Activated CD4-positive, alpha-beta T cell treated with anti-CD3 and anti-CD28 coated beads for 36 hours (primary cell): Measurements from ENCODE around the gene TMEM44. TPM values are rescaled to one million over a fixed set of nuclear protein-coding genes. Genes with fewer than 3 reads are reported as not detected.

ENCODE experiments used
- ATAC-seq: fragments of 200-7000 bp; cut with Tn5 transposase; one replicate; pipeline ENCODE4 v1.10.0; 2021; ENCODE audit warnings: mild to moderate bottlenecking, moderate library complexity
- CTCF ChIA-PET: fragments of 350-600 bp; sonication (Branson Sonifier 250); formaldehyde crosslinking; loops from one replicate; lab custom pipeline; 2021; ENCODE audit warnings: antibody characterized with exemption; lab: Charles Lee
- POLR2A ChIA-PET: fragments of 350-600 bp; sonication (Branson Sonifier 250); formaldehyde crosslinking; loops from one replicate; lab custom pipeline; 2021; ENCODE audit warnings: antibody characterized with exemption, inconsistent platforms; lab: Charles Lee
- DNase-seq: peaks from one replicate; pipeline ENCODE4 v3.0.0-alpha.2; 2020
- H3K27ac Mint-ChIP-seq: one replicate; pipeline ENCODE4 v1.8.0; 2021; ENCODE audit warnings: mixed read lengths
- H3K27me3 Mint-ChIP-seq: one replicate; pipeline ENCODE4 v1.8.0; 2021; ENCODE audit warnings: mixed read lengths
- H3K36me3 Mint-ChIP-seq: one replicate; pipeline ENCODE4 v1.8.0; 2021; ENCODE audit warnings: low read depth, mixed read lengths
- H3K4me1 Mint-ChIP-seq: one replicate; pipeline ENCODE4 v1.8.0; 2021; ENCODE audit warnings: mixed read lengths
- H3K4me3 Mint-ChIP-seq: one replicate; pipeline ENCODE4 v1.8.0; 2021; ENCODE audit warnings: mild to moderate bottlenecking, moderate library complexity, mixed read lengths
- H3K9me3 Mint-ChIP-seq: one replicate; pipeline ENCODE4 v1.8.0; 2021; ENCODE audit warnings: low read depth, mixed read lengths
- intact Hi-C, 2 experiments: fragments of 100-400 bp; cut with DNase I in 1 of 2; cut with micrococcal nuclease in 1 of 2; formaldehyde crosslinking; loops; one replicate each; pipeline versions ENCODE4 v1.14.2 to v1.15.1; 2022 to 2024; cut with DNase I, micrococcal nuclease
- total RNA-seq, 2 experiments: library from RNA; stranded (reverse); gene quantifications; one replicate each; pipeline ENCODE4 v1.2.3, GENCODE V29; 2021

Gene TMEM44
- total RNA-seq, 2 experiments from 2014 or later = 3.7 to 4.7 TPM

DNA sequence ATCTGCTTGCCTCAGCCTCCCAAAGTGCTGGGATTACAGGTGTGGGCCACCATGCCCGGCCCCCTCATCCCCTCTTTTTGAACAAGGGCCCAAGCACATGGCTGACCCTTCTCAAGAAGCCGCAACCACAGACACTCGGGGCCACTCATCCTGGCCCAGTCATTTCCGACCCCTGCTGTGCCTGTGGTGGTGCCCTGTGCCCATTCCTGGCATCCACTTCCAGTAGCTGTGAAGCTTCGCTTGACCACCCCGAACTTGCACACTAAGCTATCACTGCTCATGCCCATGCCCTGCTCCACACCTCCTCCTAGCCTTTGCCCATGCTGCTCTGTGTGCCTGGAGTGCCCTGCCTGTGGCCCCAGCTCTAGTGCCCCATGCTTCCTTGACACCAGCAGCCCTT, 8.3 kb downstream of the TMEM44 start:
- no peak for DNase-seq
- H3K27me3 Mint-ChIP-seq = no peaks in the 10 kb centered on the region
- CTCF ChIA-PET = interaction anchor here (0.5 to 0.6 kb wide), 2 partner anchors 27 to 48 kb away, joined by 3 to 4 read pairs; no protein-coding TSS in a partner anchor
- H3K36me3 Mint-ChIP-seq = no peaks in the 10 kb centered on the region
- no peaks in the 10 kb centered on the region for H3K9me3 Mint-ChIP-seq
- ATAC-seq = no peak
- H3K27ac Mint-ChIP-seq = no peak overlapping the region
- POLR2A ChIA-PET = no interaction called here
- intact Hi-C loops = no loop called here
- H3K4me1 Mint-ChIP-seq = no peaks in the 10 kb centered on the region
- no peak overlapping the region for H3K4me3 Mint-ChIP-seq

DNA sequence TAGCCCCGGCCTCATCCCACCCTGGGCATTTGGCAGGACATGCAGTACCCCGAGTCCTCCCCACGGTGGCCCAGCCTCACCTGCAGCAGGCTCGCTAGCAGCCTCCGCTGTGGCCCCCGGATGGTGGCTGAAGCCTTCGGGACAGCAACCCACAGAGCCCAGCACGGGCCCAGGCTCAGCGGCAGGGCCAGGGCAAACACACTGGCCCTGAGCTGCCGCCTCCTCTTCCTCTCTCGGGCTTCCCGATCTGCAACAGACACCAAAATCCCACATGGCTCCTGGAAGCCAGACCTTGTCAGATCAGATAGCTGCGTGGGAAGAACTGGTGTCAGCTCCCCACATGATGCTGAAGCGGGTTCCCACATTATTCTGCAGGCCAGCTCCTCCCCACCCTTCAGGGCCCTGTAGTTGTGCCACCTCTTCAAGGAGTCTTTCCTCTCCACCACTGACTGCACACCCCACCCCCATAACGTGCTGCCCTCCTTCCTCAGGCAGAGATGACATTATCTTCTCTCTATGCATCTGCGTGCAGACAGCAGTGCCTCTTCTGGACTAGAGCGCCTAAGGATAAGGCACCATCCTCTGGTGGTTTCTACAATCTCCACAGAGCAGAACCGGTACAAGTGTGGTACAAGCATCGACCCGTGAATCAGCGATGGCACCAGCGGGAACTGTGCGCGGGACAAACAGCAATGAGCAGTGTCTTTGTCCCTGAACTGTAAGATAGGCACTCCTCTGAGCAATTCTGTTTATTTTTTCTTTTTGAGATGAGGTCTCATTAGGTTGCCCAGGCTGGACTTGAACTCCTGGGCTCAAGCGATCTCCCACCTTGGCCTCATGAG, 9.5 kb downstream of the TMEM44 start:
- H3K27ac Mint-ChIP-seq = no peak overlapping the region
- H3K4me3 Mint-ChIP-seq = no peak overlapping the region
- CTCF ChIA-PET = interaction anchor here (1.3 kb wide), 1 partner anchor 10 kb away, joined by 3 read pairs; the partner anchor contains the start of gene TMEM44
- H3K4me1 Mint-ChIP-seq = no peaks in the 10 kb centered on the region
- no peaks in the 10 kb centered on the region for H3K36me3 Mint-ChIP-seq
- POLR2A ChIA-PET = no interaction called here
- intact Hi-C loops = no loop called here
- no peaks in the 10 kb centered on the region for H3K27me3 Mint-ChIP-seq
- DNase-seq (no peak), ATAC-seq (no peak)
- no peaks in the 10 kb centered on the region for H3K9me3 Mint-ChIP-seq

- ChIA-PET POLR2A (no interaction called here), CTCF (interaction anchor here (1.3 kb wide), 1 partner anchor 11 kb away, joined by 3 read pairs; the partner anchor contains the start of gene TMEM44)
- H3K4me3 Mint-ChIP-seq = no peak overlapping the region
Observed at GRCh38 chr3:194622621-194623340, 10.4 kb downstream of the TMEM44 start.

DNA sequence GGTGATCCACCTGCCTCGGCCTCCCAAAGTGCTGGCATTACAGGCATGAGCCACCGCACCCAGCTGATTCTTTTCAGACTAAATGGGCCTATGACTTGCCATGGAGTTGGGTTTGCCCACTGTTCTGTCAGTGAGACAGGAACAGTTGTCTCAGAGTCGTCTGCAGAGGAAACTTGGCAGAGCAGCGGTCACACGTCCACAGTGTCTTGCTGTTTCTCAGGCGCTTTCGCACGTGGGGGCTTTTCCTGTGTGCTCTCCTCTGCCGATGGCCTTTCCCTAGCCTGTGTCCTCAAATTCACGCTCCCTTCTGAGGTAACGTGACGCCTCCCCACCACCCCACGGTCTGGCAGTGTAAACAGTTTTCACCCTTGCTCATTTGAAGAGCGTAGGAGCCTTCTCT, 11.3 kb downstream of the TMEM44 start:
- Mint-ChIP-seq H3K4me3 (no peak overlapping the region), H3K27ac (no peak overlapping the region), H3K4me1 (no peaks in the 10 kb centered on the region), H3K27me3 (no peaks in the 10 kb centered on the region), H3K9me3 (no peaks in the 10 kb centered on the region), H3K36me3 (no peaks in the 10 kb centered on the region)
- POLR2A ChIA-PET = no interaction called here
- no peak for DNase-seq
- intact Hi-C loops = no loop called here
- no peak for ATAC-seq
- CTCF ChIA-PET = interaction anchor here (1.0 to 1.6 kb wide), 2 partner anchors 11 to 27 kb away, joined by 3 to 6 read pairs; partner anchors contain the start of gene TMEM44

More at GRCh38 chr3:194622621-194623340, 10.4 kb downstream of the TMEM44 start:
- H3K27ac Mint-ChIP-seq = no peak overlapping the region
- H3K9me3 Mint-ChIP-seq = no peaks in the 10 kb centered on the region
- ATAC-seq = no peak
- H3K36me3 Mint-ChIP-seq = no peaks in the 10 kb centered on the region
- no peak for DNase-seq
- H3K4me1 Mint-ChIP-seq = no peaks in the 10 kb centered on the region
- intact Hi-C loops = no loop called here
- H3K27me3 Mint-ChIP-seq = no peaks in the 10 kb centered on the region

GRCh38 chr3:194620196-194620595, 13.0 kb downstream of the TMEM44 start:
- H3K27me3 Mint-ChIP-seq = no peaks in the 10 kb centered on the region
- H3K36me3 Mint-ChIP-seq = no peaks in the 10 kb centered on the region
- CTCF ChIA-PET = no interaction called here

GRCh38 chr3:194619741-194620140, 13.5 kb downstream of the TMEM44 start:
- POLR2A ChIA-PET = no interaction called here
- no peak overlapping the region for H3K27ac Mint-ChIP-seq
- H3K36me3 Mint-ChIP-seq = no peaks in the 10 kb centered on the region
- no peaks in the 10 kb centered on the region for H3K9me3 Mint-ChIP-seq
- no peak for ATAC-seq
- CTCF ChIA-PET = interaction anchor here (0.7 kb wide), 1 partner anchor 37 kb away, joined by 3 read pairs; no protein-coding TSS in a partner anchor
- no peaks in the 10 kb centered on the region for H3K27me3 Mint-ChIP-seq
- no peaks in the 10 kb centered on the region for H3K4me1 Mint-ChIP-seq
- intact Hi-C loops = no loop called here
- no peak for DNase-seq
- no peak overlapping the region for H3K4me3 Mint-ChIP-seq

More at GRCh38 chr3:194620196-194620595, 13.0 kb downstream of the TMEM44 start:
- H3K9me3 Mint-ChIP-seq = no peaks in the 10 kb centered on the region
- intact Hi-C loops = no loop called here
- ATAC-seq = no peak
- DNase-seq = no peak
- POLR2A ChIA-PET = no interaction called here
- H3K27ac Mint-ChIP-seq = no peak overlapping the region
- H3K4me3 Mint-ChIP-seq = no peak overlapping the region
- H3K4me1 Mint-ChIP-seq = no peaks in the 10 kb centered on the region

- H3K9me3 Mint-ChIP-seq = no peaks in the 10 kb centered on the region
- H3K27ac Mint-ChIP-seq = no peak overlapping the region
- H3K36me3 Mint-ChIP-seq = no peaks in the 10 kb centered on the region
- DNase-seq (no peak), ATAC-seq (no peak)
- H3K4me3 Mint-ChIP-seq = no peak overlapping the region
- intact Hi-C loops = no loop called here
- ChIA-PET POLR2A (no interaction called here), CTCF (interaction anchor here (0.7 kb wide), 1 partner anchor 38 kb away, joined by 3 read pairs; no protein-coding TSS in a partner anchor)
- no peaks in the 10 kb centered on the region for H3K27me3 Mint-ChIP-seq
- no peaks in the 10 kb centered on the region for H3K4me1 Mint-ChIP-seq
Observed at GRCh38 chr3:194618858-194619608, 14.2 kb downstream of the TMEM44 start.

DNA sequence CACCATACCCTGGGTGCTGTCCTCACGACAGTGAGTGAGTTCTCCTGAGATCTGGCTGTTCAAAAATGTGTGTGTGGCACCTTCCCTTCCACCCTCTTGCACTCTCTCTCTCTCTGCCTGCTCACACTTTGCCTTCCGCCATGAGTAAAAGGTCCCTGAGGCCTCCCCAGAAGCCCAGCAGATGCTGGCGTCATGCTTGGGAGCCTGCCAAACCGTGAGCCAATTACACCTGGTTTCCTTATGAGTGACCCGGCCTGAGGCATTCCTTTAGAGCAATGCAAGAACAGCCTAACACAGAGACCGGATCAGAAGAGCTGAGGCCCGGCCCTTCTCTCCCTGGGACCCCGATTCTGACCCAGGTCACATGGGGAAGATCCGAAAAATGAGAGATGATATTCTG, 15.4 kb downstream of the TMEM44 start:
- Mint-ChIP-seq H3K4me1 (no peaks in the 10 kb centered on the region), H3K27ac (no peak overlapping the region), H3K36me3 (no peaks in the 10 kb centered on the region), H3K27me3 (no peaks in the 10 kb centered on the region), H3K9me3 (no peaks in the 10 kb centered on the region), H3K4me3 (no peak overlapping the region)
- DNase-seq (peak; percentile 15), ATAC-seq (no peak)
- ChIA-PET CTCF (no interaction called here), POLR2A (no interaction called here)
- intact Hi-C loops = no loop called here

GRCh38 chr3:194617143-194617671, 16.0 kb downstream of the TMEM44 start:
- intact Hi-C loops = no loop called here
- Mint-ChIP-seq H3K4me3 (no peak overlapping the region), H3K27me3 (no peaks in the 10 kb centered on the region)

DNA sequence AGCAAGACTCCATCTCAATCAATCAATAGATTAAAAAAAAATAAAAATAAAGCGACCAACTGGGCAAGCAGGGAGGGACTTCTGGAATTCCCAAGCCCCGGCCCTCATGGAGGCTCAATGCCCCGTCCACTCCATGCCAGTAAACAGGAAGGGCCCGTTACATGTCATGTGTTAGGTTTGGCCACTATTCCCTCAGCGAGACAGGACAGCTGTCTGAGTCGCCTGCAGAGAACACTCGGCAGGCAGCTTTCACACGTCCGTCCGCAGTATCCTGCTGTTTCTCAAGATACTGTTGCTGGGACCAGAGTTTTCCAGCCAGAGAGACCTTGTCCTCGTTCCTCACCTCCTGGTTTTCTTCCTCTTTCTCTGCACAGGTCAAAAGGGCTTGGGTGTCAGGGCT, 18.0 kb downstream of the TMEM44 start:
- H3K9me3 Mint-ChIP-seq = no peaks in the 10 kb centered on the region
- H3K27ac Mint-ChIP-seq = no peak overlapping the region
- no peaks in the 10 kb centered on the region for H3K4me1 Mint-ChIP-seq
- H3K36me3 Mint-ChIP-seq = no peaks in the 10 kb centered on the region
- intact Hi-C loops = no loop called here
- H3K27me3 Mint-ChIP-seq = no peaks in the 10 kb centered on the region
- ATAC-seq (no peak), DNase-seq (no peak)
- ChIA-PET POLR2A (no interaction called here), CTCF (interaction anchor here (0.6 to 1.9 kb wide), 3 partner anchors 21 to 350 kb away, joined by 3 to 13 read pairs (median 4); no protein-coding TSS in a partner anchor)
- no peak overlapping the region for H3K4me3 Mint-ChIP-seq

More at GRCh38 chr3:194617143-194617671, 16.0 kb downstream of the TMEM44 start:
- ChIA-PET POLR2A (no interaction called here), CTCF (no interaction called here)
- Mint-ChIP-seq H3K9me3 (no peaks in the 10 kb centered on the region), H3K36me3 (no peaks in the 10 kb centered on the region), H3K4me1 (no peaks in the 10 kb centered on the region), H3K27ac (no peak overlapping the region)
- no peak for DNase-seq
- ATAC-seq = no peak

- Mint-ChIP-seq H3K9me3 (no peaks in the 10 kb centered on the region), H3K4me3 (no peak overlapping the region), H3K27me3 (no peaks in the 10 kb centered on the region), H3K36me3 (no peaks in the 10 kb centered on the region), H3K27ac (no peak overlapping the region), H3K4me1 (no peaks in the 10 kb centered on the region)
- POLR2A ChIA-PET = no interaction called here
- ATAC-seq = no peak
- CTCF ChIA-PET = interaction anchor here (0.6 to 0.8 kb wide), 2 partner anchors 22 to 273 kb away, joined by 3 to 6 read pairs; no protein-coding TSS in a partner anchor
- no peak for DNase-seq
- intact Hi-C loops = no loop called here
Observed at GRCh38 chr3:194612221-194612620, 21.0 kb downstream of the TMEM44 start.
